ENCODE results near the gene EVI2B.

Gene EVI2B

DNA sequence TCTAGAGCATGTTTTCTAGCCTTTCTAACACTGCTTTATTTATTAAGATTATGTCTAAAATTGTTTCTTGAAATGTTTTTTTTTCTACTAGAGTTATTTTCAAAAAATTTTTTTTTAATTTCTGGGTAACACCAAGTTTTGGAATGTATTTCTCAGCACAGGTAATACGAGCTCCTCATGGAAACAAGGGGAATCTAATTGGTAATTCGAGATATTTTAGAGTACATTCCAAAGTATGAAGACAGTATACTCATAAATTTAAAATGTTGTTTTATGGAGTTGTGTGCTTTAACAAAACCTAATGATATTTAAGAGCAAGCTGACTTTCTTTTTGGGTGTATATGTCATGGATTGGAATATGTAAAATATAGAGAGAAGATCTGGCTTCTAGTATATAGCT, 59.2 kb downstream of the EVI2B start:
- Histone ChIP-seq H3K79me2 (ENCODE audit: control insufficient read depth, low read length) (no peaks in the 10 kb centered on the region), H3F3A (ENCODE audit: control insufficient read depth, insufficient read depth) (no peaks in the 10 kb centered on the region), H3K4me2 (ENCODE audit: low read length) (no peak overlapping the region), H3K9me2 (replicated peaks; ENCODE audit: control insufficient read depth, low read length) (no peaks in the 10 kb centered on the region), H3K4me3 (ENCODE audit: low read length) (no peak overlapping the region), H3K36me3 (ENCODE audit: control insufficient read depth, low read length) (peaks cover 40% of the 10 kb centered on the region), H3K4me1 (ENCODE audit: control insufficient read depth, low read length) (peaks cover 29% of the 10 kb centered on the region), H3K27ac (ENCODE audit: low read depth, low read length) (no peak overlapping the region), H3K9me3 (ENCODE audit: control insufficient read depth, insufficient read depth, low read length) (no peaks in the 10 kb centered on the region), H3K27me3 (ENCODE audit: control insufficient read depth, low read length) (no peaks in the 10 kb centered on the region), H4K20me1 (ENCODE audit: control insufficient read depth, insufficient read depth, low read depth, low read length) (no peaks in the 10 kb centered on the region)
- TF ChIP-seq EZH2phosphoT487 (IDR thresholded peaks at IDR 0.05; ENCODE audit: borderline replicate concordance, low read length), result no peak
- TF ChIP-seq, protein P1, sequence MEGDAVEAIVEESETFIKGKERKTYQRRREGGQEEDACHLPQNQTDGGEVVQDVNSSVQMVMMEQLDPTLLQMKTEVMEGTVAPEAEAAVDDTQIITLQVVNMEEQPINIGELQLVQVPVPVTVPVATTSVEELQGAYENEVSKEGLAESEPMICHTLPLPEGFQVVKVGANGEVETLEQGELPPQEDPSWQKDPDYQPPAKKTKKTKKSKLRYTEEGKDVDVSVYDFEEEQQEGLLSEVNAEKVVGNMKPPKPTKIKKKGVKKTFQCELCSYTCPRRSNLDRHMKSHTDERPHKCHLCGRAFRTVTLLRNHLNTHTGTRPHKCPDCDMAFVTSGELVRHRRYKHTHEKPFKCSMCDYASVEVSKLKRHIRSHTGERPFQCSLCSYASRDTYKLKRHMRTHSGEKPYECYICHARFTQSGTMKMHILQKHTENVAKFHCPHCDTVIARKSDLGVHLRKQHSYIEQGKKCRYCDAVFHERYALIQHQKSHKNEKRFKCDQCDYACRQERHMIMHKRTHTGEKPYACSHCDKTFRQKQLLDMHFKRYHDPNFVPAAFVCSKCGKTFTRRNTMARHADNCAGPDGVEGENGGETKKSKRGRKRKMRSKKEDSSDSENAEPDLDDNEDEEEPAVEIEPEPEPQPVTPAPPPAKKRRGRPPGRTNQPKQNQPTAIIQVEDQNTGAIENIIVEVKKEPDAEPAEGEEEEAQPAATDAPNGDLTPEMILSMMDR (IDR thresholded peaks at IDR 0.05; ENCODE audit: low read depth, low read length, poor library complexity, severe bottlenecking), result no peak

All from DOHH2 (cell line).